HG02610 (cell line): ENCODE measurements around the gene FHIT.
A peak's percentile ranks its signal among the peaks of the same experiment; 100 is the strongest.
"Not testable (repeated sequence)": the region's sequence is repeated elsewhere in the genome, so short reads cannot be mapped to it uniquely, and the experiment has no call there.

Experiments
- ATAC-seq: cut with Tn5 transposase; IDR thresholded peaks from one replicate; pipeline ENCODE4 v1.9.1; 2021; ENCODE audit warnings: mild to moderate bottlenecking, moderate library complexity; ENCODE audit not compliant: unreplicated experiment

FHIT gene

GRCh38 chr3:61227799-61228198 is 23.5 kb downstream of the FHIT start:
- ATAC-seq = no peak

GRCh38 chr3:61226166-61226686 is 25.0 kb downstream of the FHIT start:
- no peak for ATAC-seq

GRCh38 chr3:61224823-61225222 is 26.4 kb downstream of the FHIT start:
- no peak for ATAC-seq

GRCh38 chr3:61223451-61223850 is 27.8 kb downstream of the FHIT start:
- ATAC-seq = no peak

GRCh38 chr3:61222467-61222866 is 28.8 kb downstream of the FHIT start:
- no peak for ATAC-seq

GRCh38 chr3:61221759-61222362 is 29.4 kb downstream of the FHIT start:
- ATAC-seq = no peak

- ATAC-seq = no peak
Measured at GRCh38 chr3:61218504-61218903, 32.7 kb downstream of the FHIT start.

- not testable (repeated sequence) for ATAC-seq
Measured at GRCh38 chr3:61216171-61216570, 35.1 kb downstream of the FHIT start.

- ATAC-seq = no peak
Measured at GRCh38 chr3:61202086-61202485, 49.2 kb downstream of the FHIT start.

GRCh38 chr3:61201071-61201470 is 50.2 kb downstream of the FHIT start:
- ATAC-seq = no peak

- no peak for ATAC-seq
Measured at GRCh38 chr3:61200270-61200669, 51.0 kb downstream of the FHIT start.

GRCh38 chr3:61199843-61200242 is 51.4 kb downstream of the FHIT start:
- ATAC-seq = no peak

- peak; percentile 44 for ATAC-seq
Measured at GRCh38 chr3:61194892-61195538, 56.2 kb downstream of the FHIT start.

GRCh38 chr3:61192222-61192621 is 59.0 kb downstream of the FHIT start:
- ATAC-seq = no peak

- not testable (repeated sequence) for ATAC-seq
Measured at GRCh38 chr3:61190205-61190604, 61.0 kb downstream of the FHIT start.

- no peak for ATAC-seq
Measured at GRCh38 chr3:61186030-61186429, 65.2 kb downstream of the FHIT start.

- no peak for ATAC-seq
Measured at GRCh38 chr3:61184956-61185355, 66.3 kb downstream of the FHIT start.

- peak; percentile 59 for ATAC-seq
Measured at GRCh38 chr3:61182662-61183061, 68.6 kb downstream of the FHIT start.

GRCh38 chr3:61181874-61182273 is 69.4 kb downstream of the FHIT start:
- ATAC-seq = peak; percentile 98

- no peak for ATAC-seq
Measured at GRCh38 chr3:61180206-61180605, 71.0 kb downstream of the FHIT start.

GRCh38 chr3:61178167-61178566 is 73.1 kb downstream of the FHIT start:
- no peak for ATAC-seq

GRCh38 chr3:61177450-61177849 is 73.8 kb downstream of the FHIT start:
- no peak for ATAC-seq

GRCh38 chr3:61173676-61174075 is 77.6 kb downstream of the FHIT start:
- peak; percentile 68 for ATAC-seq
